ENCODE data around the gene PCDH19.

- TF ChIP-seq, protein P1, sequence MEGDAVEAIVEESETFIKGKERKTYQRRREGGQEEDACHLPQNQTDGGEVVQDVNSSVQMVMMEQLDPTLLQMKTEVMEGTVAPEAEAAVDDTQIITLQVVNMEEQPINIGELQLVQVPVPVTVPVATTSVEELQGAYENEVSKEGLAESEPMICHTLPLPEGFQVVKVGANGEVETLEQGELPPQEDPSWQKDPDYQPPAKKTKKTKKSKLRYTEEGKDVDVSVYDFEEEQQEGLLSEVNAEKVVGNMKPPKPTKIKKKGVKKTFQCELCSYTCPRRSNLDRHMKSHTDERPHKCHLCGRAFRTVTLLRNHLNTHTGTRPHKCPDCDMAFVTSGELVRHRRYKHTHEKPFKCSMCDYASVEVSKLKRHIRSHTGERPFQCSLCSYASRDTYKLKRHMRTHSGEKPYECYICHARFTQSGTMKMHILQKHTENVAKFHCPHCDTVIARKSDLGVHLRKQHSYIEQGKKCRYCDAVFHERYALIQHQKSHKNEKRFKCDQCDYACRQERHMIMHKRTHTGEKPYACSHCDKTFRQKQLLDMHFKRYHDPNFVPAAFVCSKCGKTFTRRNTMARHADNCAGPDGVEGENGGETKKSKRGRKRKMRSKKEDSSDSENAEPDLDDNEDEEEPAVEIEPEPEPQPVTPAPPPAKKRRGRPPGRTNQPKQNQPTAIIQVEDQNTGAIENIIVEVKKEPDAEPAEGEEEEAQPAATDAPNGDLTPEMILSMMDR (IDR thresholded peaks at IDR 0.05 in 4 of 5, conservative IDR thresholded peaks at IDR 0.05 in 1 of 5): no peak
- TF ChIP-seq POLR2A (IDR thresholded peaks at IDR 0.05): no peak
These were observed 32.2 kb downstream of the PCDH19 start for GRCh38 chrX:100377826-100378225.

All from gastrocnemius medialis (tissue), 4 donors.